HS-5 (cell line): Measurements from ENCODE around the gene GSE1.
"Not testable (repeated sequence)": the region's sequence is repeated elsewhere in the genome, so short reads cannot be mapped to it uniquely, and the experiment has no call there.

Source experiments
- DNase-seq: peaks from one replicate; pipeline ENCODE4 v3.0.0-alpha.2; 2012; ENCODE audit warnings: low read depth

GSE1 gene

GRCh38 chr16:85591381-85591780 lies 21.7 kb upstream of the GSE1 start:
- DNase-seq, result no peak

GRCh38 chr16:85592277-85592676 lies 20.8 kb upstream of the GSE1 start:
- DNase-seq, result not testable (repeated sequence)

GRCh38 chr16:85592700-85593493 lies 20.2 kb upstream of the GSE1 start:
- no peak for DNase-seq

DNA sequence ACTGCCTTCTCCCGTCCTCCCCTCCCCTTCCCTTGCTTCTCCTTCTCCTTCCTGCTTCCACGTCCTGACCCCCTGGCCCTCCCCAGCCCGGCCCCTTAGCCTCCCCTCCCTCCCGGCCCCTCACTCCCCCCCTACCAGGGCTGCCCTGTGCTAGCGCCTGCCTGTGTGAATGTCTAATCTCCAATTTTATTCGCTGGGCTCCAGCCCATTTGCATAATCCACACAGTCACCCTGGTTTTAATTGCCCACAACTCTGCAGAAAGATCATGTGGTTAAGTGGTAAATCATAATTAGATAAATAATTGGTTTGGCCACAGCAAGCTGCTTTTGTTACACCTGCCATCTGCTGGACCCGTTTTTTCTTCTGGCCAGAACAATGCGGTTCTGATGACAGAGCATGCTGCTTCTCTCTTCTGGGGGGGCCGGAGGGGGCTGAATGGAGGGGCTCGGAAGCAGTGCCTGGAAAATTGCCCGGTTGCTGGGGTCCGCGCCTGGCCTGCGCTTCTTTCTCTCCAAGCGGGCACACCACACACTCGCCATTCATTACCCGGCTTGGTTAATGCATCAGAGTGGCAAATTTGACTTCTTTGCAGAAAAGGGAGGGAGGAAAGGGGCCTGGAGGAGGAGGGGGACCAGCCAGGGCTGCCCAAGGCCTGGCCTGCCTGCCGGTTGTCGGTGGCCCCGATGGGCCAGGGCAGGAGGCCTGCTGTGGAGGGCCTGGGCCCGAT lies 19.5 kb upstream of the GSE1 start:
- no peak for DNase-seq

DNA sequence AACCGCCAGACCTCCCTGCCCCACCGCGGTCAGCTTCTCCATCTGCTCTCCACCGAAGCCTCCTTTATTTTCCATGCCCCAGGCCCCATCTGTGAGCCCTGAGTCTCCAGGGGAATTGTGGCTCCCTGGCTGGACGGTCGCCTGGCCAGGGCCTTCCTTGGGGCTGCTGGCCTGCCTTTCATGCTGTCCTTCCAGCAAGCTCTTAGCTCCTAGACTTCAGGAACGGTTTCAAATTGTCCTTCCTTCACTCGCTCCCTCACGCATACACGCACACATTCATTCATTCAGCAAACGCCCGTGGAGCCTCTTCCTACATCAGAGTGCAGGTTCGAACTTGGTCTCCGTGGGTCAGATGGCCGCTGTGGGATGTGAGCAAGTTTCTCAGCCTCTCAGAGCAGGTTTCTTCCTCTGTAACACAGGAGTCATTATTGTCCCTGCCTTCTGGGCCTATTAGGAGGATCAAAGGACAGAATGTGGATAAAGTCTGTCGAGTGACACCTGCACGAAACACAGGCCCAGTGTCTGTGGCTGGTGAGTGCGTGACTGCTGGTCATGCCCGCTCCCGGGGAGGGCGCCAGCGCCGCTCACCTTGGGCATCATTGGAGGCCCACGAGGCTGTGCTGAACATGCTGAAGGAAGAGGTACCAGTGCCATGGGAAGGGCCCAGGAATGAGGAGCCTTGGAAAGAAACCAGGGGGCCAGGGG lies 18.7 kb upstream of the GSE1 start:
- DNase-seq, result no peak

GRCh38 chr16:85594978-85595661 lies 18.0 kb upstream of the GSE1 start:
- DNase-seq, result no peak

- DNase-seq, result no peak
Measured at GRCh38 chr16:85595812-85596502, 17.2 kb upstream of the GSE1 start.

DNA sequence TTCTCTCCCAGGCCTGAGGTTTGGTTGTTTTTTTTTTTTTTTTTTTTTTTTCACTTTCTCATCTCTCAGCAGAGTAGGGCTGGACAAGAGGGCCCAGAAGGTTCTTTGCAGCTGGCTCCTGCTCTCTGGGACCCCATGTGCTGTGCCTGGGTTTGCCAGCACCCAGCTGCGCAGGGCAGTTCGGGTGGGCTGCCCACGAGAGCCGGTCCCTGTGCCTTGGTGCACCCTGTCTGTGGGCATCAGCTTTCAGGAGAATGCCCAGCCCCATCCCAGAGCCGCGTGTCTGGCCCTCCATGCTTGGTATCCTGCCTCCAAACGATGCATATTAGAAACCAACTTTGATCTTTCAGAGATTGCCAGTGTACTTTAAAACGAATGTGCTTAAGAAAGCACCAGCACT lies 15.0 kb upstream of the GSE1 start:
- DNase-seq, result no peak

DNA sequence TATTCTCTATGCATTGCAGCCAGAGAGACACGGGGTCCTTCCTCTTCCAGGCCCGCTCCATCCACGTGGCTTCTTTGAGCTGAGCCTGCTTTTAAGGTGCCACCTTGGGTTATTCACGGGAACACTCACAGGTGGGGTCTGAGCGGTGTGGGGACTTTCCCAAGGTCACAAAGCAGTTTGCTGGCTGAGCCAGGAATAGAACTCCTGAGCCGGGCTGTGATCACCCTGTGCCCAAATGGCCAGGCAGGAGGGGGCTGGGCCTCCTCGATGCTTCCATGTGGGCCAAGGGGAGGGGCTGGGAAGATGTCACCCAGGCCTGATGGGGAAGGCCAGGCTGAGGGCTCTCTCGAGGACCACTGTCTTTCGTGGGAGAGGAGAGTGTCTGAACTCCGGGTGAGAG lies 13.0 kb upstream of the GSE1 start:
- DNase-seq, result no peak

DNA sequence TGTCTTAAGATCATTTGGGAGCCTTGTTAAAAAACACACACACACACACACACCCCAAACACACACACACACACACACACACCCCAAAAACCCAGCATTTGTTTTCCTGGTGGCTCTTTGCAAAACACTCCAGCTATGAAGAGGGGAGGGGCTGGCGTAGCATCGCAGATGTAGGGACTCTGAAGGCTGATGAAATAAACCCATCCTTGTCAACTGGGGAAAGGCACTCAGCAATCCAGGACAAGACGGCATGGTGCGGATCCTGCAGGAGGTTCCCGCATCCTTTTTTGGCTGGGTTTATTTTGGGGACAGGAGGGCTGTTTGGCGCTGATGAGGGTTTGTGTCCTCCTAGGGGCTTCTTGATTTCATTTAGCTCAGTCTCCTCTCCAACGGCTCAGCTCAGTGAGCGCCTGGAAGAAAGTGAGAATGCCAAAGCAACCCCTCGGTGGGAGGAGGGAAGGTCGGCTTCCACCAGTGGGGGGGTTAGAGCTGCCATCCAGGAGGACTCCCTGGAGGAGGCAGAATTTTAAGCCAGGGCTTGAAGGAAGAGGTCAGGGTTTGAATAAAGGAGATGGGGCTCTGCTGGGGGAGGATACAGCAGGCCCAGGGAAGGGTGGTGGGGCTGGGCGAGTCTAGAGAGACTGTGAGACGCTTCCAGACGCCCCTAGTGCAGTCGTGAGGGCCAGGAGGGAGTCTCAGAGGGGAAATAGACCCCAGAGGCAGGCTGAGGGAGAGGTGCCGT lies 12.4 kb upstream of the GSE1 start:
- DNase-seq, result no peak

DNA sequence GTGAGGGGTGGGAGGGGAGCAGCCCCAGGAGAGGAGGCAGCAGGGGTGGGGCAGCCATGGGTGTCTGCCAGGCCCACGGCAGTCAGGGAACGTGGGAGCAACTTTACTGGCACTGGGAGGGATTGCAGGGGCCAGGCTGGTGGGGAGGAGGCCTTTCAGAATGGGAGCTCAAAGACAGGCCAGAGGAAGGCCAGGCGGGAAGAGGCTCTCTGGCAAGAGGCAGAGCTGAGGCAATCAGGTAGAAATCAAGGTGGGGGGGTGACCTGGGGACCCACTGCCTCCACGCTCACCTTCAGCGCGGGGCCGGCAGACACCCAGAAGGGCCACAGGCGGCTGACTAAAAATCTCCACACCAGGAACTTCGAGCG lies 11.9 kb upstream of the GSE1 start:
- DNase-seq, result no peak

GRCh38 chr16:85601730-85602401 lies 11.3 kb upstream of the GSE1 start:
- no peak for DNase-seq

DNA sequence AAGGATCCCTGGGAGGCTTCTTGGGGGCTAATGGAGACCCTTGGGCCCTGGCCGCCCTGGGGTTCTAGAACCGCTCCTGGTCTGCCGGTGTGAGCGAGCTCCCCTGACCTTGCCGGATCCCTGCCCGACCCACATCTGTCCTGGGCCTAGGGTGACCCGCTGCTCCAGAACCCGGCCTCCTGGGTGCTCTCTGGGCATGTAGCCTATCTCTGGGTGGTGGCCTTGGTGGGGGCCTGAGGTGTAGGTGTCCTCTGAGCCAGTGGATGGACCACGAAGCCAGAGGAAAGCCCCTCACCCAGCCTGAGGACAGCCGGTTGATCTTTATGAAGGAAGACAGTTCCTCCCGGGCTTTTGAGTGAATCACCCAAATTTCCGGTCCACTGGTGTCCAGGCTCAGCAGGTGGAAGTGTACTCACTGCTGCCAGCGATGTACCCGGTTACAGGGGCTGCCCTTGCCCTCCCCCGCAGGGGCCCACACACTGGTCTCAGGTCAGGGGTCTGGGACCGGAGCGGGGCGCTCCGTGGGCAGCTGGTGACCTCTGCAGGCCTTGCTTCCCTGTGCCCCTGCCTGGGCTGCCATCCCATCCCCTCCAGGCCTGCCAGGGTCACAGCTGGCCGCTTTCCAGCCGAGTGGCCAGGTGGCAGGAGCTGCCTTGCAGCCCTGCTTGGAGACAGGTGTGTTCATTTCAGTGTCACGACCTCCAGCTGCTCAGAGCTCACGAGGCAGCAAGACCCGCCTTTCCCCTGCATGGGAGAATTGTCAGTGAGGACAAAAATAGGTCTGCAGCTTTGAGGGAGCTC lies 10.5 kb upstream of the GSE1 start:
- no peak for DNase-seq

DNA sequence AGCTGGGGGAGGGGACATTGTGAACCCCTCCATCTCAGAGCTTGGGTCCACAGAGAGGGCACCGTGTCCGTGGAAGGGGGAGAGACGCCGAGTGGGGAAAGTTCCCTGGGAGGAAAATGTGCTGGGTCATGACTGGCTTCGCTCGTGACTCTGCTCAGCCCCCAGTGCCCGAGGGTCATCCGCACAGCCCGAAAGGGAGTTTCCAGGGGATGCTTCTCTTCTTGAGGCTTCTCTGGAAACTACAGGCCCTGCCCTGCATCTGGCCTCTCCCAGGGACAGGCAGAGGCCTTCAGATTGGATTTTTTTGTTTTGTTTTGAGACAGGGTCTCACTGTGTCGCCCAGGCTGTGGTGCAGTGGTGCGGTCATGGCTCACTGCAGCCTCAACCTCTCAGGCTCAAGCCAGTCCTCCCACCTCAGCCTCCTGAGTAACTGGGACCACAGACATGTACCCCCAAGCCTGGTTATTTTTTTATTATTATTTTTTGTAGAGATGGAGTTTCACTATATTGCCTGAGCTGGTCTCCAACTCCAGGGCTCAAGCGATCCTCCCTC lies 9.8 kb upstream of the GSE1 start:
- DNase-seq, result no peak

DNA sequence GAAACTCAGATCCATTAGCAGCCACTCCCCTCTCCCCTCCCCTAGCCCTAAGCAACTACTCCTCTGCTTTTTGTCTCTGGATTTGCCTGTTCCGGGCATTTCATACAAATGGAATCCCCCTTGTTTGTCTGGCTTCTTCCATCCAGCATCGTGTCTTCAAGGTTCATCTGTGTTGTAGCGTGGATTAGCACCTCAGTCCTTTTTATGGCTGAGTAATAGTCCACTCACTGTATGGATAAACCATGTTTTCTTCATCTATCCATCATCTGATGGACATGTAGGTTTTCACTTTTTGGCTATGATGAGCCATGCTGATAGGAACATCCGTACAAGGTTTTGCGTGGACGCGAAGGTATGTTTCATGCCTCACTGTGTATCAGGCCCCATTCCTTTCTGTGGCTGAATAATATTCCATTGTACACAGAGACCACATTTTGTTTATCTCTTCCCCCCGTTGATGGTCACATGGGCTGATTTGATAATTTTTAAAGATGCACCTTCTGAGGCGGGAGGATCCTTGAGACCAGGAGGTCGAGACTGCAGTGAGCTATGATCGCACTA lies 8.9 kb upstream of the GSE1 start:
- no peak for DNase-seq

DNA sequence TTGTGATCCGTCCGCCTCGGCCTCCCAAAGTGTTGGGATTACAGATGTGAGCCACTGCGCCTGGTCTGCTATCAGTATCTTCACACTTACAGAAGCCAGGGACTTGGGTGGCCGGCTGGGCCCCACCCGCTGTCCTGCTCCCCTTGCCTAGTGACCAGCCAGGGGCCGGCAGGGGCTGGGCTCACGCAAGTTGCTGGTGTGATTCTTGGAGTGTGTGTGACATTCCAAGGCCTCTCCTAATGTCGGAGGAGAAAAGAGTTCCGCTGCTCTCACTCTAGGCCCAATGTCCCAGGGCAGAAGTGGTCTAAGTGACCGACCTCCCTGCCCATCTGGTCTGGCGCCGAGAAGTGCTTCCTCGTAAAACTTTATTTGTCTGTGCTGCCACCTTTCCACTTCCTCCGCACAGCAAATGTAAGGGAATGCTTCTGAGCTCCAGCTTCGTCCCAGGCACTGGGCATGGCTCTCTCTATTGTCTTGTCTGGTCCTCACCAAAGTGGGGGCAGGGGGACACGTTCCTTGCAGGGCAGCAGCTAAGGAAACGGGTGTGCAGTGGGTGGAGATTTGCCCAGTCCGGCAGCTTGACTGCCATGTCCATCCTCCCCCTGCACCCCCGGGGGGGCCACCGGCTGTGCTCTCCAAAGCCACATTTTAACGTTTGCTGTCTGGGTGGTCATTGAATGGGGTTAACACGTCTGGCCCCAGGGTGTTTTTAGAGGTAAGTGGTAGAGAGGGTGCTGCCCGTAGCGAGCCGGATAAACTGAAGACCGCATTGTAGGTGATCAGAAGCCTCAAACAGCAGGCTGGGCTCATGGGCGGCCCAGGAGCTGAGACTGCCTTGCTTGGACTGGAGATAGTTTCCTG lies 7.8 kb upstream of the GSE1 start:
- no peak for DNase-seq

- DNase-seq, result no peak
Measured at GRCh38 chr16:85605912-85606841, 6.9 kb upstream of the GSE1 start.
